ENCODE data around the gene CHRDL2.
A peak's percentile ranks its signal among the peaks of the same experiment; 100 is the strongest.

The CHRDL2 gene

DNA sequence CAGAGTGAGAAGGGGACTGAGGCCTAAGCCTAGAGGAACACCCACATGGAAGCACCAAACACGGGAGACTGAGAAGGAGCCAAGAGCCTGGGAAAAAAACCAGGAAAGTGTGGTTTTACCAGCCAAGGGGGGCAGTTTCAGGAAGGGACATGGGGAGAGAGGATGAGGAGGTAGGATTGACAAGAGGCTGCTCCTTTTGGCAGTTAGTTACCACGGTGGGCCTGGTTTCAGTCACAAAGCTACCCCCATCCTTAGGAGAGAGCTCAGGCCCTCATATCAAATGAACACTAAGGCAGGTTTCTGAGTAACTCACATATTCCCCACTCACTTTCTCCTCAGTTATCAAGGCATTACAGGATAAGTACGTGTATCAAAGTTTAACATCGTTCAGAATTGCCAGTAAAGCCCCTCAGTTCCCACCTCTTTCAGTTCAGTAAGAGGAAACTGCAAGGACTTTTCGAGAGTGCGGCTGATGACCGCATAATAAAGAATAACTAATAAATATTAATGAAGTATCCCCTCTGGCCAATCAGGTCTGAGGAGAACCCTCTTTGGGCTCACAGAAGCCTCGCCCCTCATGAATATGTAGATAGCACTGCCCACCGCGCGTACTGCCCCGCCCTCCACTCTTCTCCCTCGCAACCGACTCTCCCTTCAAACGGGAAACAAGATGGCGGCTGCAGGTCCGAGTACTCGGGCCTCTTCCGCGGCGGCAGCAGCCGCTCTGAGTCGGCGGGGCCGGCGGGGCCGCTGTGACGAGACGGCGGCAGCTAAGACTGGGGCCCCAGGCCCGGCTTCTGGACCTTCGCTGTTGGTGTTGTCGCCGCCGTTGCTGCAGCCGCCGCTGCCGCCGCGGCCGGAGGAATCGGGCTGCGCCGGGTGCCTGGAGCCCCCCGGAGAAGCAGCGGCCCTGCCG lies 17.2 kb upstream of the CHRDL2 start, which contains the start of gene RNF169:
Gene RNF169 (plus strand): TSS at position 639 of the 916 bp plus-strand sequence. CDS start 32 bp downstream, at position 671.
- DNase-seq, result peak; percentile 93

DNA sequence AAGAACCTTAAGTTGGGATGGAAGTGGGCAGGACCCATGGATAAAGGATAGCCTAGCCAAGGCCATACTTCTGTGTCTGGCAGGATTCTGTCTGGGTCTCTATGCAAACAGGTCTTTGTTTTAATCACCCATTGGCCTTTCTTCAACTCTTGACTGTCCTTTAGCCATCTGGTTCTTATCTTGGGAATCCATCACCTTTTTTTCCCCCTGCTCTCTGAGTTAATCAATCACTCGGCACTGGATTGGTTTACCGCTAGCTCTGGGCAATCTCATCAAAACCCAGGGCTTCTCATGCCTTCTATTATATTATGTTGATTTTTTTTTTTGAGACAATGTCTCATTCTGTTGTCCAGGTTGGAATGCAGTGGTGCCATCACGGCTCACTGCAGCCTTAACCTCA lies 15.6 kb upstream of the CHRDL2 start:
- DNase-seq, result no peak

DNA sequence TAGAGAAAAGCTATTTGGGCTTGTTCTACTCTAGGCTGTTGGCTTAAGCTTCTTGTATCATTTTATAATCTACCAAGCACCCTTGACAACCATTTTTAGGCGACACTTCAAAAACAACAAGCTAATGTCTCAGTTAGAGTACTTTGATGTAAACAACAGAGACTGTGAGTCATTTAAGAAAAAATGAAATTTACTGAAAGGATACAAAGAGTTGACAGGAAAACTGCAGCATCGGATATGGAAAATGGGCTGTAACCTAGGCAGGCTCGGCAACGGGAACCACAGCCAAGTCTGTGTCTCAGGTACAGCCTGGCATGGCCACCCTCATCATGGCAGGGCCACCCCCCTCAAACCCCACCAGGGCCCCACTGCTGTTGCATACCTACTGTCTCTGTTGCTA lies 13.1 kb upstream of the CHRDL2 start:
- no peak for DNase-seq

DNA sequence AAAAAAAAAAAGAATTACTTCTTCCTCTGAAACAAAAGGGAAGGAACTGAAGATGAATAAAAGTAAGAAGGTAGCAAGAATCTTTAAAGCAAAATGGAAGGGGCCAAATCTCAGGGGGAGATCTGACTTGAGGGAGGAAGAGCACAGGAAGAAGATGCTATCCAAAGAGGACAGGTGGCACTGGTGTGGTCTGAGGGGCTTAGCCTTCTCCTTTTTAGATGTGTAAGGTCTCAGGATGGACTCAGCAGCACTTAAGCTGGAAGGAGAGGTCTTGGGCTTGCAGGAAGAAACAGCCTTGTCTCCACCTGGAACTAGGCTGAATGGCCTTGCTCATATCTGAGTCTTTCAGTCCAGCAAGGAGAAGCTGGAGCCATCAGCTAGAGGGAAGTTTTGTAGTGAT lies 12.4 kb upstream of the CHRDL2 start:
- DNase-seq, result no peak

DNA sequence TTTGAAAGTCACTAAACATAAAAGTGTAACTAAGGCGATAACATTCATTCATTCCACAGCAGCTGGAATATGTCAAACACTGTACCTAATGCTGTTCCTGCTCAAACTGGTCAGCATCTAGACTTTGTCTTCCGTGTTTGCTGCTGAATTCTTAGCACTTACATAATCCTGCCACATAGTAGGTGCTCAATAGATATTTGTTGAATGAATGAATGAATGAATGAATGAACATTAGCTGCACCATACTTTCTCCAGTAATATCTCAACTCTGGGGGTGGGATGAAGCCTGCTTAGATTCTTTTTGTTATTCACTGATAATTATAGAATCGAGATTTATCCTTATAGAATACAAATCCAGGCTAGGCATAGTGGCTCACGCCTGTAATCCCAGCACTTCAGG lies 10.8 kb upstream of the CHRDL2 start:
- no peak for DNase-seq

DNA sequence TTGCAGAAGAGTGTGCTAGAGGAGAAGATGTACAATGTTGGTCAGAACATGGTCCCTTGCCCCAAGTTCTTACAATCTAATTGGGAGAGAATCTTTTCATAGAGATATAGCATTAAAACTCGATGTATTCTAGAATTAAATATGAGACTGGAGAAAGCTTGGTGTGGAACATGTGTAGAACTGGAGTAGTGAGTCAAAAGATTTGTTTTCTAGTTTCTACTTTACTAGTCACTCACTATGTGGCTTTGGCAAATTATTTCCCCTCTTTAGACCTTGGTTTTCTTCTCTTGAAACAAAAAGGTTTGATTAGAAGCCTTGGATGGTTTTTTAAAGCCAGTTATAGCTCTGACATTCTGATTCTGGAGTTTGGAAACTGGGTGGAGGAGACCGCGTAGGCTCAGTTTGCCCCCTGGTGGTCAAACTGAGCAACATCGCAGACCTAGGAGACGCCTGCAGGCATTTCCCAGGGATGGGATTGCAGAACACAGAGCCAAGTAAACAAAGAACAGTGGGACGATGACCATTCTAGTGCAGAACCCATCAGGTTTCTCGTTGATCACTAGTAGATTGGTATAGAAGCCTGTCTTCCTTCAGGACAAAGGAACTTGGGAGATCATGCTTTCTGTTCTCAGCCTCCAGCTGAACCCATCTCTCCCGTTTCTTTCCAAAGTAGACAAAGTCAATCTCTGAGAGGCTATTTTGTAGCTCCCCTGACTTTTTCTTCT lies 8.5 kb upstream of the CHRDL2 start:
- peak; percentile 38 for DNase-seq

DNA sequence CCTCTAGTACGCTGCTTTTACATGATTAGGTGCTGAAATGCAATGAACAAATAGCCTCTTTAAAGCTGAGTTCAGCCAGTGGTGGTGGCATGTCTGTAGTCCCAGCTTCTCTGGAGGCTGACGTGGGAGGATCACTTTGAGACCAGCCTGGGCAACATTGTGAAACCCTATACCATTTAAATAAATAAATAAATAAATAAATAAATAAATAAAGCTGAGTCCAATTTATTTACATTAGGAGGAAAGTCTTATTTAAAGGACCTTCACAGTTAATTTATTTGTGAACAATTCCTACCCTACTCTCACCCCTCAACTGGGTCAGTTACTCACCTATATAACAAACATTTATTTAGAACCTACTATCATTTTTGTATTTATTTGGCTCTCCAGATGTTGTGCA lies 4.8 kb upstream of the CHRDL2 start:
- DNase-seq, result no peak

DNA sequence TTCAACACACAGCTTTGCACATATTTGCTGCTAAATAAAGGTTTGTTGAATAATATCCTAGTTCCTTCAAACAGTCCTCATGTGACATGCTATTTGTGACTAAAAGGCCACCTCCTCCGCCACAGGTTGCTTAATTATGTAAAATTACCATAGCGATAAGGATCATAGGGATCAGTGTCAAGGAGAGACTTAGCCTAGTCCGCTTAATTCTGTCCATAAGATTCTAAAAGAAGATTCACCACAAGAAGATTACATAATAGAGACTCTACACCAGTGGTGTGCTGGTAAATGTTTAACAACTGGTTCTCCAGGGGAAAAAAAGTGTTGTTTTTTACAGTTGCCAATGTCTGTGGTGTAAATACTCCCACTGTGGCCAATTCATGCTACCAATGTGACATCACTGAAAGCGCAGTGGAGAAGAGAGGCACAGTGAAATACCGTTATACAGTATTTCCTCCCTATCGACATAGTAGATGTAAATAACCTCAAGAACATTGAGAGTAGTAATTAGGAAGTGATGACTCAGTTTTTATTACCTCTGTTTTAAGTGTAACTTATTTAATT lies 4.2 kb upstream of the CHRDL2 start:
- no peak for DNase-seq

DNA sequence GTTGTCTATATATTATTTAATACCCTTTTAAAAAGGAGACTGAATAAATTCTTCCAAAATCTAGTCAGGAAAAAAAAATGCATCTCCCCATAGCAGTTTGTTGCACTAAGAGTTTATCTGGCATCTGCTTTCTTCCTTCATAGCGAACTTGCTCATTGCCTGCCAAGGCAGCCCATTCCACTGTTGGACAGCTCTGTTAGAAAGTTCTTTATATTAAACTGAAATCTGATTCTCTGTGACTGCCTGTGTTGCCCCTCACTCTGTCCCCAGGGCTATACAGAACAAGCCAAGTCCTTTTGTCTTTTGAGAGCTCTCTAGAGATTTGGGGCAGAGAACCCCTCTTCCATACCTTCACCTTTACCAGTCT lies 3.3 kb upstream of the CHRDL2 start:
- no peak for DNase-seq

DNA sequence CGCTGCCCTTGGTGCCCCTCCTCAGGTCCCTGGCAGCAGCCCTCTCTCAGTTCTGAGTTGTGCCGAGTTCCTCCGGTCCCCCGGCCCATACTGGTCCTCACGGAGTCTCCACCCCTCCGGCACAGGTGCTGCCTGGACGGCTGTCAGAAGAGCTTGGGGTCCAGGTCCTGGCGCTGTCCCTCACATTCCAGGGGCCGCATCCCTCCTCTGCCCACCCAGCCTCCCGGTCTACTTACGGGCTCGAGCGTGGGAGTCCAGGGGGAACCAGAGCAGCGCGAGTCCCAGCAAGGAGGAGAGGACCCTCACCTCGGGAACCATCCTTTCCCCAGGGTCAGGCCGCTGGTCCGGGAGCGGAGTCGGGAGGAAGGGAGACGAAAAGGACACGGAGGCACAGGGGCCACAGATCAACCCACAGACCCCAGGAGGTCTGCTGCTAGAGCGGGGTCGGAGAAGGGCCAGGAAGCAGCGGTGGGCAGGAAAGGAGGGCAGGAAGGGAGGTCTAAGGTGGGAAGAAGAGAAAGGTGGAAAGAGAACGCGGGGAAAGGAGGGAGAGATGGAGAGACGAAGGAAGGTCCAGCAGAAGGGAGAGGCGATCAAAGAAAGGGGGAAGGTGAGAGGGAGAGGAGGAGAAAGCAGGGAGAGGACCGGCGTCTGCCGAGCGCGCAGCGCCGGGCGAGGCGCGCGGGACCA lies 510 bp downstream of the CHRDL2 start:
- DNase-seq, result no peak

DNA sequence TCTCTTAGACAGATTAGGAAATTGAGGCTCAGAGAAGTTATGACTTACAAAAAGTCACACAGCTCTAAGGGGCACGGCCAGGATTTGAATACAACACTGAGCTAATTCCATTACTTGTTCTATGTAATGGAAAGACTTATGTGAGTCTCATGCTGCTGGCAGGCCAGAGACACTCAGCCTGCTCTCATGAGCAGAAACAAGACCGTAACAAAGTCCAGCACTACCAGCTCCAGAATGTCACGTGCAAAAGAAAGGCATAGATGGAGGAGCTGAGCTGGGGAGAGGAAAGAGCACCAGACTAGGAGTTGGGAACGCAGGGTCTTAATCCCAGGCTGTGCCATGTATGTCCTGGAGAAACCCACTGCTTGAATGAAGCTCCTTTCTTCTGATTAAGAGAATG lies 1.8 kb downstream of the CHRDL2 start:
- no peak for DNase-seq

DNA sequence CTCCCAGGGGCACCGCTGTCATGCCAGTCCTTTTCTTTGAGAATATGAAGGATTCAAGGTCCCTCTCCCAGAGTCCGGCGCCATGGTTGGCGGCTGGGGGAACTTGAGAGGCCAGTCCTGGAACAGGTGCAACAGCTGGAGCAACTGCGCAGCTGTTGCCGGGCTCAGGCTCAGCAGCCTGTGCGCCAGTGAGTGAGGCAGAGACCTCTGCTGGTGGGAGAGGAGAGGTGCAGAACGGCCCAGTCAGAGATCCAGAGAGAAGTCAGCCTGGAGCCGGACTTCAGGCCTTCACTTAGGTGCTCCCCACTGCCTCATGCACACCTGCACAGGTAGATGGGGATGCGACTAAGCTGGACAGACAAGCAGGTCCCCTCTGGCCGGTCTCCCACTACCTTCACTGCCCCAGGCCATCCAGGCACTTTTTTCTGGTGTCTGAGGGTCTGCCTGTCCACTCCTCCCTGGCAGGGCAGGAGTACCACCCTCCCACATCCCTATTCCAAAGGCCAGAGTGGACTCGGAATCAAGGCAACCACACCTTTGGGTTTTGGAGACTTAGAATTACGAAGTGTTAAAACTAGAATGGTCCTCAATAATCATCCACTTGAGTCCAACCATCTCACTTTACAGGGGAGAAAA lies 4.6 kb downstream of the CHRDL2 start:
- DNase-seq, result peak; percentile 32

DNA sequence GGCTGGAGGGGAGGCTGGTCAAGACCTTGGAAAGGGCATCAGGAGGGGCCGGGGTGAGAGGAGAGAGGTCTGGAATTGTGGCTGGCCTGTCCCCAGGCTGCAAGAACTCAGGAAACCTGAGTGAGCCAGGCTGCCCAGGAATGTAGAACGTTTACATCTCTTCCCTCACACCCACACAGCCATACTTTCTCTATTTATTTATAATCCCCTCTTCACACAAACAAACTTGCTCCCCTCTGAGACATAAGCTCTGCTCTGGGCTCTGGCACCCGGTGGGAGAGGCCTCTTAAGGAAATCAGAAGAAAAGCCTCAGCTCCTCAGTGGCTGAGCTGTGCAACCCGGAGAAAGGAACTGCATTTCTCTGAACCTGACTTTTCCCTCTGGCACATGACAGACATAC lies 5.5 kb downstream of the CHRDL2 start:
- no peak for DNase-seq

DNA sequence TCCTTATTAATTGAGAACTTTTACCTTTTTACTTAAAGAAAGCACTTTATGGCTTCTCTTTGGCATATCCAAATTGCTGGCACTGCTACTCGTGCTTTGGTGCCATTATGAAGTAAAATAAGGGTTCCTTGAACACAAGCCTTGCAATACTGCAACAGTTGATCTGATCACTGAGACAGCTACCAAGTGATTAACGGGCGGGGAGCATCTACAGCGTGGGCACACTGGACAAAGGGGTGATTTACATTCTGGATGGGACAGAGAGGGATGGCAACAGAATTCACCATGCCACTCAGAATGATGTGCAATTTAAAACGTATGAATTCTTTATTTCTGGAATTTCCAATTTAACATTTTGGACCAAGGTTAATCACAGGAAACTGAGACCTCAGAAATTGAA lies 7.7 kb downstream of the CHRDL2 start:
- DNase-seq, result no peak

DNA sequence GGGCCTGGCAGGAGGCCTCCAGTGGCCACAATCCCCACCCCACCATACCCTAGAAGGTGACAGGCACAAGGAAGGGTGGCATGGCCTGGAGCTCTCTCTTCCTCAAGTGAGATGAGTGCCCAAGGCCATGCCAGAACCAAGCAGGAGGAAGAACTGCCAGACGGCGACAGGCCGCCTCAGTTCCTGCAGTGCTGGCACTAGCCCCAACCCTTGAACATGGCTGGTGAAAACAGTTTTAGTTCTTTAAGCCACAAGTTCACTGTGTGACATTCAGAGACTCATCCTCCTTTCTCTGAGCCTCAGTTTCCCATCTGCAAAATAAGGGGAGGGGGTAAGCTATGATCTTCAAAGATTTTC lies 9.8 kb downstream of the CHRDL2 start:
- DNase-seq, result no peak

DNA sequence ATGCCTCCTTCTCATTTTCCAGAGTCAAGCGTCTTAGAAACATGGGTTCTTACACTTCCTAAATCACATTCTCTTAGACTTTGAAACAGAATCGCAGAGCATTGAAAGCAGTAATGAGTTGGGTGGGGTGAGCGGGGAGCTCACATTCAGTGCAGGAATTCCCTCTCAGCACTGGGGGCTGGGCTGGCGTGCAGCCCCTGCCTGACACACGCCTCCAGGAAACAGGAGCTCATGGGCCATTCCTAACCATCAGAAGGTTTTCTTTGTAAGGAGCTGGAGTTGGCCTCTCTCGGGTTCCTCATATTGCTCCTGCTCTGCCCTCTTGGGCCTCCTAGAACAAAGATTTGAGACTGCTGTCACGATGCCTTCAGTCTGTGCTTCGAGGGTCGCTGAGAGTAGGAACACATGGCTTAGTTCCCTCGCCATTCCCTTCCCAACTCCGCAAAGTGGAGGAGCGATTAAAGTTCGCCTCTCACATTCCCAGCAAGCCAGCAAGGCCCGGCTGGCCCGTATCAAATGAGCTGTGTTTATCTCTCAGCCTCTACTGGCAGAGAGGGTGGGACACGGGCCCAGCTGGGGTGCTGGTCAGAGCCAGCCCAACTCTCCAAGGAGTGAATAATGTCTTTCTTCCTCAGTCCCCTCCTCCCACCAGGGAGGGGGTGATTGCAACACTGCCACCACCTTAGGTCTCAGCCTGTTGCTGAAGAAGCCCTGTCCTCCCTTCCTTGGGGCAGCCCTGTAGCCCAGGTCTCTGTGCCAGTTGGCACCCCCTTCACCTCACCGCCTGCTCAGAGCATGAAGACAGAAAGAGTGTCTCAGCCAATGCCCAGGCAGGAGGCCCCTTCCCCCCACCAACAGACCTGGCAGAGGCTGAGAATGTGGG lies 10.4 kb downstream of the CHRDL2 start:
- no peak for DNase-seq

DNA sequence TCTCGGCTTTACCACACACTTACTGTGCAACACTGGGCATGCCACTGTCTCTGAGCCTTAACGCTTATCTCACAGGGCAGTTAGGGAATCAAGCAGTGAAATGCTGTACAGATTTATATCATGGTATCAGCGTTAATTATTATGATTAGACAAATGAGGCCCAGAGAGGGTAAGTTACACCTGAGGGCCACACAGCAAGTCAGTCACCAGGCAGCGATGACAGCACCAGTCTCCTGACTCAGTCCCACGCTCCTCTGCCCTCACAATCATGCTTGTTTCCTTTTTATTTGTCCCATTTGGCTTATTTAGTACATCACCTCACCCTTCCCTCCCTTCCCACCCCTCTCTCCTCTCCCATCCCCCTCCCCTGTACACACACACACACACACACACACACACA lies 12.2 kb downstream of the CHRDL2 start:
- DNase-seq, result no peak

DNA sequence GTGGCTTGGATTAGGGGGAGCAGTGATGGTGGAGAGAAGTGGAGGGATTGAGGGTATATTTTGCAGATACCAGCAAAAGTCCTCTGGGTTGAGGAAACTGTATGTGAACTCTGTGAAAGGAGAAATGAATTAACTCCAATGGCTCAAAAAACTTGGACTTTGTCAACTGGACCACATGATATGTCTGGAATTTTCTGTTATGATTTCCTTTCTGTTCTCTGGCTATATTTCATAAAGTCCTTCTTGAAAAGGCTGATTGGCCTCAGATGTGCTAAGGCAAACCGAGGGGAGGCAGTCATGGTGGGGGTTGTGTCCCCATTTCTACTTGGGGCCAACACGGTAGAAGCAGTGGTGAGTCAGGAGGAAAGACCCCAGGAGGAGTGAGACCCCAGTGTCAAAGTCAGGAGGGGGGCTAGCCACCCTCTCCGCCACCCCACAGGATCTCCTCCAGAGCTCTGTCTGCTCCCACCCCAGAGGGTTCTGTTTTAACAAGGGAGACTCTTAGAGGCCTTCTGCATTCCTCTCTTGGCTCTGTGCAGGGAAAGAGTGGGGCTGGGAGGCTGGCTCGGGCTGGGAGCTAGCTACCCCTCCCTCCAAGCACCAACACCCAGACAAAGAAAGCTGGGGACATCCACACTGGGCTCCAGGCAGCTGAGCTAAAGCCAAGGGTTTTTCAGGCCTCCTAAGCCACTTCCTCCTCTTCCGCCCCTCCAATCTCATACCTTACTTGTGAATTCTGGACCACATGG lies 13.8 kb downstream of the CHRDL2 start:
- no peak for DNase-seq

DNA sequence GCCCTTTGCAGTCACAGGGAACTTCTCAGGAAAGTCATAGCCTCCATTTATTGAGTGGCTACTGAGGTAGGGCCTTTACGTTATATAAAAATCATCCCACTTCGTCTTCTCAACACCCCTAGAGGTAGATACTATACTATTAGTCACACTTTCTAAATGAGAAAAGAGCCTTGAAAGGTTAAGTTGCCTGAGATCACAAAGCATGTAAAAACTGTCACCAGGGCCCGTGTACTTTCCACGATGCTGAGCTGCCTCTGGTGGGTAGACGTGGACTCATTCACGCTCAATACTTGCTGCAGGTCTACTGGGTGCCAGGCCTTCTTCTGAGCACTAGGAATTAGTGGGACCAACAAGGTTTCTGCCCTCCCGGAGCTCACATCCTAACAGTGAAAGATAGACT lies 16.3 kb downstream of the CHRDL2 start:
- no peak for DNase-seq

DNA sequence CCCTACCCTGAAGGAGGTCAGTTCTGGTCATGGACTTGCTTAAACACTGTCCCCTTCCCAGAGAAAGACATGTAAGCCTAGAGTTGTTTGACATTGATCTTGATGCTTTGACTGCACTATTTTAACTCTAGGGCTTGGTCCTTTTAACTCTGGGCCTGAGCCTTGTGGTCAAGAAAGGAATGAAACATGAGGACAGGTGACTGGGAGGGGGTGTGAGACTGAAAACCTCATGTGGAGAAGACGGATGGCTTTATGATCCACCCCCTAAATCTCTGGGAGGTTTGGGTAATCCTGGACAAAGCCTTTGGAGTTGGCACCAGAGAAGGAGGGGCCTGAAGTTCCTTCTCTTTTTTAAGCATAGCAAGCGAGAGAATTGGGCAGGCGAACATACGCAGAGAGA lies 17.5 kb downstream of the CHRDL2 start:
- no peak for DNase-seq

DNA sequence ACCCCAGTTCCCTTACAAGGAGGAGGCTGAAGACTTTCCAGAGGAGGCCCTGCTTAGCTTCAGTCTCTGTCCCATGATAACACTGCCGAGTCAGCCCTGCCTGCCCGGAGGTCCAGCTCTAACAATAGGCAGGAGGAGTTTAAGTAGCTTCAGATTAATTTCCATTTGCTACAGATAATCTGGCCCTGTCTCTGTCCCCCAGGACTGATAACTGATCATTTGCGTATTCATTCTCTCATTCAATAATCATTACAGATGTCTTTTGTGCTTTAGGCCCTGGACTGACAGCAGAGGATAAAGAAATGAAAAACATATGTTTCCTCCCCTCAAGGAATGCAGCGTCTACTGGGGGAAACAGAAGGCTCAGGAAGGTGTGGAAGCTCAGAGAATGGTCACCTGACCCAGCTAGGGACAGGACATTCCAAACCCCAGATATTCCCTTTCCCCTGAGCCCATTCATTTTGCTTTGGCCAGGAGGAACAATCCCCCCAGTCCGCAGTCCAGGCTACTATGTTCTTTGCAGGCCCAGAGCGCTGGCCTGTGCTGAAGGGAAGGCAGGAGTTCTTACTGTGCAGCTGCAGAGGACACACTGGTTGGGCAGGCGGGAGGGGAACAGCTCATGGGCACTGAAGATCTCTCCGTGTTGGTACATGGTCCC lies 20.8 kb downstream of the CHRDL2 start:
- no peak for DNase-seq
